Left ventricle myocardium inferior (tissue), 1 donor: Measurements from ENCODE around the gene AUH. TPM values are rescaled to one million over a fixed set of nuclear protein-coding genes. Genes with fewer than 3 reads are reported as not detected.
A peak's percentile ranks its signal among the peaks of the same experiment; 100 is the strongest.

ENCODE experiments used
- DNase-seq: peaks from one replicate; pipeline ENCODE4 v3.0.0-alpha.2; 2020
- H3K27ac ChIP-seq: fragments of 200-600 bp; replicated peaks from 2 replicates; pipeline ENCODE4 v1.8.0; 2021
- H3K27me3 ChIP-seq: fragments of 200-600 bp; 2 replicates; pipeline ENCODE4 v1.8.0; 2021; ENCODE audit warnings: low read depth
- H3K36me3 ChIP-seq: fragments of 200-600 bp; 2 replicates; pipeline ENCODE4 v1.8.0; 2021
- H3K4me1 ChIP-seq: fragments of 200-600 bp; 2 replicates; pipeline ENCODE4 v1.8.0; 2021
- H3K4me3 ChIP-seq: fragments of 200-600 bp; 2 replicates; pipeline ENCODE4 v1.8.0; 2021; ENCODE audit warnings: mild to moderate bottlenecking, moderate library complexity
- H3K9me3 ChIP-seq: fragments of 200-600 bp; replicated peaks from 2 replicates; pipeline ENCODE4 v1.8.0; 2021
- intact Hi-C: fragments of 100-400 bp; cut with micrococcal nuclease; formaldehyde crosslinking; loops from one replicate; pipeline ENCODE4 v1.11.0; 2022
- total RNA-seq: library from RNA; stranded (reverse); fragmentation: NEBNext Ultra II Directional; extraction: Animal tissue kit (Norgen Biotek cat#: 25700); gene quantifications from one replicate; pipeline ENCODE4 v1.2.1, GENCODE V29; 2021
- TF ChIP-seq, protein P1 (sequence below): fragments of 200-600 bp; IDR thresholded peaks from 2 replicates; pipeline ENCODE4 v1.8.0; 2021; ENCODE audit warnings: antibody characterized with exemption, mild to moderate bottlenecking, borderline replicate concordance
- donor health status: DM: no; HTN: yes; CAD: no; lungs with severe emphysema.

The AUH gene
- total RNA-seq, 1 donor from 2014 or later, result 44.1 TPM

DNA sequence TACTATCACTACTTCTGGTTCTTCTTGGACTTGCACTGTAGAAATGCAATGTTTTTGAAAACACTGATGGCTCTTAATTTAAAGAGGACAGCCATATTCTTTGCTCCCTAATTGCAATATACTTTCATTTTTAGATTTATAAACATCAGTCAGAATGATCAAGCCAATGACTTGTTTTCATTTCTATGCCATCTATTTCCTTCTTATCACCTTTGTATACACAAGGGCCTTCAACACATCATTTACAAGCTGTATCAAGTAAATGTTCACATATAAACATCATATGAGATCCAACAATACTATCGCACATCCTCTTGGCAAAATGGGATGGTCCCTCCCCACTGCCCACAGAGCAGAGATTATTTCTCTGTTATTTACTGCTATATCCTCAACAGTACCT lies 24.9 kb downstream of the AUH start:
- no peaks in the 10 kb centered on the region for H3K27me3 ChIP-seq
- peaks cover 41% of the 10 kb centered on the region for H3K4me1 ChIP-seq
- H3K36me3 ChIP-seq, result peaks cover 27% of the 10 kb centered on the region
- no peak overlapping the region for H3K4me3 ChIP-seq
- intact Hi-C loops, result no loop called here
- H3K27ac ChIP-seq, result no peak overlapping the region
- peaks cover under 1% of the 10 kb centered on the region for H3K9me3 ChIP-seq
- DNase-seq, result no peak
- TF ChIP-seq, protein P1, sequence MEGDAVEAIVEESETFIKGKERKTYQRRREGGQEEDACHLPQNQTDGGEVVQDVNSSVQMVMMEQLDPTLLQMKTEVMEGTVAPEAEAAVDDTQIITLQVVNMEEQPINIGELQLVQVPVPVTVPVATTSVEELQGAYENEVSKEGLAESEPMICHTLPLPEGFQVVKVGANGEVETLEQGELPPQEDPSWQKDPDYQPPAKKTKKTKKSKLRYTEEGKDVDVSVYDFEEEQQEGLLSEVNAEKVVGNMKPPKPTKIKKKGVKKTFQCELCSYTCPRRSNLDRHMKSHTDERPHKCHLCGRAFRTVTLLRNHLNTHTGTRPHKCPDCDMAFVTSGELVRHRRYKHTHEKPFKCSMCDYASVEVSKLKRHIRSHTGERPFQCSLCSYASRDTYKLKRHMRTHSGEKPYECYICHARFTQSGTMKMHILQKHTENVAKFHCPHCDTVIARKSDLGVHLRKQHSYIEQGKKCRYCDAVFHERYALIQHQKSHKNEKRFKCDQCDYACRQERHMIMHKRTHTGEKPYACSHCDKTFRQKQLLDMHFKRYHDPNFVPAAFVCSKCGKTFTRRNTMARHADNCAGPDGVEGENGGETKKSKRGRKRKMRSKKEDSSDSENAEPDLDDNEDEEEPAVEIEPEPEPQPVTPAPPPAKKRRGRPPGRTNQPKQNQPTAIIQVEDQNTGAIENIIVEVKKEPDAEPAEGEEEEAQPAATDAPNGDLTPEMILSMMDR, result no peak

DNA sequence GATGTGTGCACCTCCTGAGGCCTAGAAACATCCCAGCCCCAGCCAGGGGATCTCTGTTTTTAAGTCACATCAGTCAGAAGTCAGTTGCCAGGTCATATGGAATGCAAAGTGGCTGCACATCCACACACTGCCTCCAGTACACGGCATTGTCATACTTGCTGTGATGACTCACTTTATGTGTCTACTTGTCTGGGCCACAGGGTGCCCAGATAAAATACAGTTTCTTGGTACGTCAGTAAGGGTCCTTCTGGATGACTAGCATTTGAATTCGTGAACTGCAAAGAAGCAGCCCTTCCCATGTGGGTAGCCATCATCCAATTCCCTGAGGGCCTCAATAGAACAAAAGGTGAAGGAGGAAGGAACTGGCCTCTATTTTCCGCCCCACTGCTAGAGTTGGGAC lies 27.7 kb downstream of the AUH start:
- H3K27ac ChIP-seq, result no peak overlapping the region
- no peaks in the 10 kb centered on the region for H3K9me3 ChIP-seq
- H3K4me1 ChIP-seq, result peaks cover 17% of the 10 kb centered on the region
- DNase-seq, result no peak
- TF ChIP-seq, protein P1, result no peak
- H3K36me3 ChIP-seq, result peaks cover 13% of the 10 kb centered on the region
- no peaks in the 10 kb centered on the region for H3K27me3 ChIP-seq
- H3K4me3 ChIP-seq, result no peak overlapping the region
- intact Hi-C loops, result no loop called here

GRCh38 chr9:91333551-91333950 lies 28.2 kb downstream of the AUH start:
- Histone ChIP-seq H3K4me1 (peaks cover 17% of the 10 kb centered on the region), H3K36me3 (peaks cover 9% of the 10 kb centered on the region), H3K27ac (no peak overlapping the region), H3K9me3 (no peaks in the 10 kb centered on the region), H3K27me3 (no peaks in the 10 kb centered on the region), H3K4me3 (no peak overlapping the region)
- TF ChIP-seq, protein P1, result no peak
- intact Hi-C loops, result no loop called here
- no peak for DNase-seq

- no peak for DNase-seq
Observed at GRCh38 chr9:91332546-91333231, 29.0 kb downstream of the AUH start.

DNA sequence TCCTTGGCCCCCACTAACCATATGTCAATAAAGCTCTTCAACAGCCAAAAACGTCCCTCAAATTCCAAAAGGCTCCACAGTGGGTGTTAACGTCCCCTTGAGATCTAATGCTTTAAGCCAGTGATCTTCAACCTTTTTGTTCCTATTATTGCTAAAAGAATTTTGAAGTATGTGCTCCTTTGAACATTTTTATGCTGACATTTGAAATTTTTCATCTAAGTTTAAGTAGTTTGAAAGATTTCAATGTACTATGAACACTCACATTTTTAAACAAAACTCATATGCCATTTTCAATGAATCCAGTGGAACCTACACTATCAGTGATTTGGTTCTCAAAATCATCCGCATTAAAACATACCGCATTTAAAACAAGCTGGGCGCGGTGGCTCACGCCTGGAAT lies 29.9 kb downstream of the AUH start:
- no peak overlapping the region for H3K4me3 ChIP-seq
- no peak overlapping the region for H3K27ac ChIP-seq
- intact Hi-C loops, result no loop called here
- H3K4me1 ChIP-seq, result peaks cover 17% of the 10 kb centered on the region
- TF ChIP-seq, protein P1, result no peak
- DNase-seq, result no peak
- no peaks in the 10 kb centered on the region for H3K27me3 ChIP-seq
- peaks cover 11% of the 10 kb centered on the region for H3K9me3 ChIP-seq
- peaks cover 12% of the 10 kb centered on the region for H3K36me3 ChIP-seq

More at GRCh38 chr9:91332546-91333231, 29.0 kb downstream of the AUH start:
- peak overlapping the region; percentile 41 for H3K27ac ChIP-seq
- H3K4me1 ChIP-seq, result peaks cover 17% of the 10 kb centered on the region
- H3K36me3 ChIP-seq, result peaks cover 3% of the 10 kb centered on the region
- H3K9me3 ChIP-seq, result peaks cover 5% of the 10 kb centered on the region
- no peaks in the 10 kb centered on the region for H3K27me3 ChIP-seq
- TF ChIP-seq, protein P1, result no peak
- H3K4me3 ChIP-seq, result no peak overlapping the region
- intact Hi-C loops, result no loop called here
